ENCODE measurements around the gene EXOC4. TPM values are rescaled to one million over a fixed set of nuclear protein-coding genes. Genes with fewer than 3 reads are reported as not detected.

EXOC4 gene
- total RNA-seq, 1 experiment from 2014 or later, result 75.8 TPM

GRCh38 chr7:133883591-133883990 lies 630.7 kb downstream of the EXOC4 start:
- H3T11ph ChIP-seq (ENCODE audit: low read length), result no peak overlapping the region
- H2BK20ac ChIP-seq (ENCODE audit: low read depth, low read length, poor library complexity, severe bottlenecking), result no peak overlapping the region
- no peak overlapping the region for H4K5ac ChIP-seq (ENCODE audit: insufficient read length, low read depth, low read length)
- Mint-ChIP-seq H3K4me3 (no peak overlapping the region), H3K36me3 (ENCODE audit: insufficient read depth in 1 of 3, low read depth in 3 of 3) (no peaks in the 10 kb centered on the region), H3K27me3 (ENCODE audit: low read depth) (no peaks in the 10 kb centered on the region), H3K4me1 (peaks cover 19 to 22% of the 10 kb centered on the region in 2 experiments), H3K27ac (no peak overlapping the region; a peak in 2 of 7 replicates), H3K9me3 (no peaks in the 10 kb centered on the region)
- no peaks in the 10 kb centered on the region for H3K23me2 ChIP-seq (ENCODE audit: insufficient read length, low read depth, low read length, poor library complexity, severe bottlenecking)
- no CpG with 5 or more reads among the region's 3 CpGs for WGBS (ENCODE audit: extremely low coverage, insufficient read length, low lambda C conversion rate)
- no peak overlapping the region for H2BK12ac ChIP-seq (ENCODE audit: insufficient read length, low read depth, low read length)
- no peak overlapping the region for H4K91ac ChIP-seq (ENCODE audit: insufficient read length, low read depth, low read length)
- H3K4me2 ChIP-seq (ENCODE audit: insufficient read depth, insufficient read length, low read length), result no peak overlapping the region
- H3K79me1 ChIP-seq (ENCODE audit: insufficient read depth, low read depth, low read length, poor library complexity, severe bottlenecking), result no peaks in the 10 kb centered on the region
- no peak overlapping the region for H4K8ac ChIP-seq (replicated peaks; ENCODE audit: insufficient read length, low read depth, low read length)
- H3K27ac ChIP-seq (ENCODE audit: insufficient read length, low read depth, low read length), result no peak overlapping the region
- H3K23ac ChIP-seq (ENCODE audit: insufficient read length, low read depth, low read length), result no peak overlapping the region
- H4K20me1 ChIP-seq (ENCODE audit: control insufficient read depth, insufficient read depth, insufficient read length), result no peaks in the 10 kb centered on the region
- no peak for TF ChIP-seq CTCF (conservative IDR thresholded peaks at IDR 0.05)
- no peaks in the 10 kb centered on the region for H3K4me1 ChIP-seq (ENCODE audit: insufficient read depth, low read length)
- no peak overlapping the region for H3K4ac ChIP-seq (ENCODE audit: low read depth, low read length)
- no peaks in the 10 kb centered on the region for H3K9me3 ChIP-seq (ENCODE audit: control insufficient read depth, low read depth, low read length)
- H3K18ac ChIP-seq (ENCODE audit: insufficient read length, low read depth, low read length), result no peak overlapping the region
- H3K14ac ChIP-seq (ENCODE audit: insufficient read depth, low read length), result no peak overlapping the region
- H2AFZ ChIP-seq (ENCODE audit: low read length), result no peak overlapping the region
- no peak overlapping the region for H2BK5ac ChIP-seq (ENCODE audit: insufficient read length, low read length)
- no peak for DNase-seq
- H2BK15ac ChIP-seq (ENCODE audit: low read depth, low read length), result no peak overlapping the region
- H2BK120ac ChIP-seq (ENCODE audit: low read depth, low read length, poor library complexity, severe bottlenecking), result no peak overlapping the region
- no peak overlapping the region for H2AK5ac ChIP-seq (ENCODE audit: insufficient read length, low read length)
- H3K27me3 ChIP-seq (ENCODE audit: insufficient read depth, low read length), result no peaks in the 10 kb centered on the region
- no peaks in the 10 kb centered on the region for H3K79me2 ChIP-seq (ENCODE audit: insufficient read depth, low read length)
- no peak overlapping the region for H3K56ac ChIP-seq (ENCODE audit: insufficient read length, low read depth, low read length)
- no peak overlapping the region for H3K9ac ChIP-seq (ENCODE audit: extremely low read depth, insufficient read length, low read length)
